ENCODE measurements around the gene RTP1. TPM values are rescaled to one million over a fixed set of nuclear protein-coding genes. Genes with fewer than 3 reads are reported as not detected.
"Not testable (repeated sequence)": the region's sequence is repeated elsewhere in the genome, so short reads cannot be mapped to it uniquely, and the experiment has no call there.

The RTP1 gene
- total RNA-seq, 2 experiments from 2014 or later, result not detected

DNA sequence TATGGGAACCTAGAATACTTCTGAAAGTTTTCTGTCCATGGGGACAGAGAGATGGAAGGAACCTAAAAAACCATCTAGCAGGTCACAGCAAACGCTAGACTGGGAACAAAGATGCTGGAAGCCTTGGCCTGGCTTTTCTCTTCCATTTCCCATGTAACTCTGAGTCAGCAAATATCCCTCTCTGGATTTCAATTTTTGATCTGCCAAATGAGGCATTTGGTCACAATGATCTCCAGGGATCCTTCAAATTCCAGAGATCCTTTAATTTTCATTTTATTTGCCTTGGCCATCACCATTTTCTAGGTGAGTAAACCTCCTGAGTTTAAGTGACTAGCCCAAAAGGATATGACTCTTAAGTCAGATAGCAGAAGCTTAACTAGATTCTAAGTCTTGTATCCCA, 39.7 kb downstream of the RTP1 start:
- CTCF ChIA-PET (ENCODE audit: unreplicated experiment), result no interaction called here

GRCh38 chr3:187237741-187238140, 40.5 kb downstream of the RTP1 start:
- ChIA-PET CTCF (ENCODE audit: unreplicated experiment) (no interaction called here), POLR2A (no interaction called here)
- Histone ChIP-seq H3K4me3 (ENCODE audit: low read depth, low read length, poor library complexity, severe bottlenecking) (no peak overlapping the region), H3K4me1 (ENCODE audit: insufficient read depth, low read length, poor library complexity, severe bottlenecking) (no peaks in the 10 kb centered on the region), H3K9me2 (ENCODE audit: insufficient read depth, low read length) (no peaks in the 10 kb centered on the region), H4K20me1 (ENCODE audit: insufficient read depth, low read length) (no peaks in the 10 kb centered on the region), H2AFZ (ENCODE audit: low read length) (no peak overlapping the region), H3K9me3 (ENCODE audit: low read length) (peaks cover 9% of the 10 kb centered on the region; the same call in 1 of the 2 replicates), H3K27ac (ENCODE audit: low read depth, low read length, poor library complexity, severe bottlenecking) (no peak overlapping the region), H3K36me3 (ENCODE audit: insufficient read depth, low read length) (no peaks in the 10 kb centered on the region), H3K79me2 (ENCODE audit: insufficient read depth, low read depth, low read length) (no peaks in the 10 kb centered on the region), H3K4me2 (ENCODE audit: low read length) (no peak overlapping the region)
- DNase-seq (ENCODE audit: low spot score), result no peak
- intact Hi-C loops (cut with micrococcal nuclease; ENCODE audit: unreplicated experiment), result no loop called here
- TF ChIP-seq CTCF (conservative IDR thresholded peaks at IDR 0.05; ENCODE audit: low read length), result no peak
- TF ChIP-seq EZH2phosphoT487 (IDR thresholded peaks at IDR 0.05; ENCODE audit: borderline replicate concordance, low read depth, low read length), result no peak
- BruUV-seq (replicated peaks), result no TSS peak

More for the DNA sequence above, 39.7 kb downstream of the RTP1 start:
- Histone ChIP-seq H3K4me1 (ENCODE audit: insufficient read depth, low read length, poor library complexity, severe bottlenecking) (no peaks in the 10 kb centered on the region), H3K9me3 (ENCODE audit: low read length) (peaks cover 9% of the 10 kb centered on the region; the same call in 1 of the 2 replicates), H3K36me3 (ENCODE audit: insufficient read depth, low read length) (no peaks in the 10 kb centered on the region), H3K4me3 (ENCODE audit: low read depth, low read length, poor library complexity, severe bottlenecking) (no peak overlapping the region), H3K79me2 (ENCODE audit: insufficient read depth, low read depth, low read length) (no peaks in the 10 kb centered on the region), H4K20me1 (ENCODE audit: insufficient read depth, low read length) (no peaks in the 10 kb centered on the region), H3K27ac (ENCODE audit: low read depth, low read length, poor library complexity, severe bottlenecking) (no peak overlapping the region), H3K4me2 (ENCODE audit: low read length) (no peak overlapping the region), H3K9me2 (ENCODE audit: insufficient read depth, low read length) (no peaks in the 10 kb centered on the region), H2AFZ (ENCODE audit: low read length) (no peak overlapping the region)
- no peak for DNase-seq (ENCODE audit: low spot score)
- POLR2A ChIA-PET, result no interaction called here
- intact Hi-C loops (cut with micrococcal nuclease; ENCODE audit: unreplicated experiment), result no loop called here
- no TSS peak for BruUV-seq (replicated peaks)
- TF ChIP-seq EZH2phosphoT487 (IDR thresholded peaks at IDR 0.05; ENCODE audit: borderline replicate concordance, low read depth, low read length), result no peak
- TF ChIP-seq CTCF (conservative IDR thresholded peaks at IDR 0.05; ENCODE audit: low read length), result no peak

DNA sequence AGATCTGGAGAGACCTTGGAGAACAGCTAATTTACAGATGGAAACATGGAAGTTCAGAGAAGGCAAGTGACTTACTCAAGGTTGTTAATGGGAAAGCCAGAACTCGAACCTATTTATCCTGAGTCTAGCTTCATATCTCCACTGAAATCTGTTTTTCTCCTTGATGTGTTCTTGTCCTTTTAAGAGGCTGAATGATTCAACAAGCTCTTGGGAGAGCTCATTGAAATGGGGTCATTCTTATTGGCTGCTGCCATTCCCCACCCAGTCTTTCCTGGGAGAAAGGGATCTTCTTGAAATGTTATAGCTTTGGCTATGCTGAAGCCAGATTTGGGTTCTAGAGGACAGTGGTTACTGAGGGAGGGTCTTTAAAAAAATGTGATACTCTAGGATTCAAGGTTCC, 41.0 kb downstream of the RTP1 start:
- intact Hi-C loops (cut with micrococcal nuclease; ENCODE audit: unreplicated experiment), result no loop called here
- POLR2A ChIA-PET, result no interaction called here
- Histone ChIP-seq H3K4me3 (ENCODE audit: low read depth, low read length, poor library complexity, severe bottlenecking) (no peak overlapping the region), H3K36me3 (ENCODE audit: insufficient read depth, low read length) (no peaks in the 10 kb centered on the region), H3K4me2 (ENCODE audit: low read length) (no peak overlapping the region), H2AFZ (ENCODE audit: low read length) (no peak overlapping the region), H3K79me2 (ENCODE audit: insufficient read depth, low read depth, low read length) (no peaks in the 10 kb centered on the region), H4K20me1 (ENCODE audit: insufficient read depth, low read length) (no peaks in the 10 kb centered on the region), H3K9me3 (ENCODE audit: low read length) (peaks cover 9% of the 10 kb centered on the region; the same call in 1 of the 2 replicates), H3K27ac (ENCODE audit: low read depth, low read length, poor library complexity, severe bottlenecking) (no peak overlapping the region), H3K4me1 (ENCODE audit: insufficient read depth, low read length, poor library complexity, severe bottlenecking) (no peaks in the 10 kb centered on the region), H3K9me2 (ENCODE audit: insufficient read depth, low read length) (no peaks in the 10 kb centered on the region)
- CTCF ChIA-PET (ENCODE audit: unreplicated experiment), result no interaction called here
- TF ChIP-seq EZH2phosphoT487 (IDR thresholded peaks at IDR 0.05; ENCODE audit: borderline replicate concordance, low read depth, low read length) (no peak), CTCF (conservative IDR thresholded peaks at IDR 0.05; ENCODE audit: low read length) (no peak)
- no TSS peak for BruUV-seq (replicated peaks)
- DNase-seq (ENCODE audit: low spot score), result no peak

DNA sequence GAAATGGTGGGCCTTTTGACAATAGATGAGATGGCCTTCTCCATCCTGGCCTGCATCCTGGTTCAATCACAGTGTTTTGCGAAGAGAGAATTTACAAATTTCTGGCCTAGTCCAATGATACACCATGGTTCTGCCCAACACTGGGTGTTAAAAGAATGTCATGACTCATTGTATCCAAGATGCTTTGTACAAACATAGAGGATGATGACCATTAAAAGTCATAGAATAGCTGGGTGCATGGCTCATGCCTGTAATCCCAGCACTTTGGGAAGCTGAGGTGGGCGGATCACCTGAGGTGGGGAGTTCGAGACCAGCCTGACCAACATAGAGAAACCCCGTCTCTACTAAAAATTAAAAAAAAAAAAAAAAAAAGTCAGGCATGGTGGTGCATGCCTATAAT, 41.5 kb downstream of the RTP1 start:
- H4K20me1 ChIP-seq (ENCODE audit: insufficient read depth, low read length); H3K36me3 ChIP-seq (ENCODE audit: insufficient read depth, low read length); H3K27ac ChIP-seq (ENCODE audit: low read depth, low read length, poor library complexity, severe bottlenecking); DNase-seq (ENCODE audit: low spot score); CTCF ChIA-PET (ENCODE audit: unreplicated experiment); H3K79me2 ChIP-seq (ENCODE audit: insufficient read depth, low read depth, low read length); H3K9me3 ChIP-seq (ENCODE audit: low read length); intact Hi-C loops (cut with micrococcal nuclease; ENCODE audit: unreplicated experiment); H3K9me2 ChIP-seq (ENCODE audit: insufficient read depth, low read length); H3K4me3 ChIP-seq (ENCODE audit: low read depth, low read length, poor library complexity, severe bottlenecking); H2AFZ ChIP-seq (ENCODE audit: low read length); H3K4me1 ChIP-seq (ENCODE audit: insufficient read depth, low read length, poor library complexity, severe bottlenecking); BruUV-seq (replicated peaks); H3K4me2 ChIP-seq (ENCODE audit: low read length): not testable (repeated sequence)
- POLR2A ChIA-PET, result interaction anchor here (1.2 kb wide), 1 partner anchor 15 kb away, joined by 5 read pairs; no protein-coding TSS in a partner anchor
